D341Med (cell line): Measurements from ENCODE around the gene IL21.
"Not testable (repeated sequence)": the region's sequence is repeated elsewhere in the genome, so short reads cannot be mapped to it uniquely, and the experiment has no call there.

Source experiments
- DNase-seq: peaks from one replicate; pipeline ENCODE4 v3.0.0; 2012; ENCODE audit warnings: low spot score

Gene IL21

DNA sequence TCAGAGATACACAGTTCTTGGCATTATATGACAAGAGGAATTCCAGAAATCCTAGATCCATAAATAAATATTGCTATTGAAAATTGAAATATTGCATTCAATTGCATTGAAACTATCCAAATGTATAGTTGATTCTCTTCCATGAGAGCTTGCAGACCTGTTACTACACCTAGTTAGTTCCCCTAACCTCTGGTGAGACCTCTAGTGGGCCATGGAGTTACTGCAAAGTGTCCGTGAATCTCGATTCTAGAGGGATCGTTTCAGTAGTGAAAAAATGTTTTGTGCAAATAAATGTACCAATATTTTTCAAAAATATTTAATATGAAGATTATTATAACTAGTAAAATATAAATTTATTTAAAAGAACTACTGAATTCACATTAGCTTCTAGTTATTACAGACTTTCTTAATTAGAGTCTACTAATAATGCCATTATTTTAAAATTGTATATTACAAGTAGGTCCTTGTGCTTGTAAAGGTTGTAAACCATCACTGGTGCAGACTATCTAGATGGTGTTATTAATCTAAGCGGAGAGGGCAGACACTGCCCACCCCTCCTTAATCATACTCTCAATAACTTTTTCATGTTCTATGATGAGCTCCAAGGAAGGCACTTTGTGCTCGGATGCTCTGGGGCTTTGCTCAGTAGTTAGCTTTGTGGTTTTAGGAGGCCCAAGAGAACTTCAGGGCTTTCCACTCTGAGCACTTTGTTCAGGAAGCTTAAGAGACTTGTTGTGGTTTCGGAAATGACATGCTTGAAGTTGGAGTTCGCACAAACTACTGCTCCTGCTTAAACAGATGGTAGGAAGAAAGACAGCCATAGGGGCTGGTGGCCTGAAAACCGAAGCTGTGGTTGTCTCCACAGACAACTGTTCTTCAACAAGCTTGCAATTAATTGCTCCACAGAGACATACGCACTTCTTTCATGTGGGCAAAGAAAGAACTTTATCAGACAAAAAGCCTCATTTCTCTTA lies 42.8 kb downstream of the IL21 start:
- DNase-seq = peak; percentile 62

- DNase-seq = no peak
Observed at GRCh38 chr4:122577189-122577553, 43.7 kb downstream of the IL21 start.

DNA sequence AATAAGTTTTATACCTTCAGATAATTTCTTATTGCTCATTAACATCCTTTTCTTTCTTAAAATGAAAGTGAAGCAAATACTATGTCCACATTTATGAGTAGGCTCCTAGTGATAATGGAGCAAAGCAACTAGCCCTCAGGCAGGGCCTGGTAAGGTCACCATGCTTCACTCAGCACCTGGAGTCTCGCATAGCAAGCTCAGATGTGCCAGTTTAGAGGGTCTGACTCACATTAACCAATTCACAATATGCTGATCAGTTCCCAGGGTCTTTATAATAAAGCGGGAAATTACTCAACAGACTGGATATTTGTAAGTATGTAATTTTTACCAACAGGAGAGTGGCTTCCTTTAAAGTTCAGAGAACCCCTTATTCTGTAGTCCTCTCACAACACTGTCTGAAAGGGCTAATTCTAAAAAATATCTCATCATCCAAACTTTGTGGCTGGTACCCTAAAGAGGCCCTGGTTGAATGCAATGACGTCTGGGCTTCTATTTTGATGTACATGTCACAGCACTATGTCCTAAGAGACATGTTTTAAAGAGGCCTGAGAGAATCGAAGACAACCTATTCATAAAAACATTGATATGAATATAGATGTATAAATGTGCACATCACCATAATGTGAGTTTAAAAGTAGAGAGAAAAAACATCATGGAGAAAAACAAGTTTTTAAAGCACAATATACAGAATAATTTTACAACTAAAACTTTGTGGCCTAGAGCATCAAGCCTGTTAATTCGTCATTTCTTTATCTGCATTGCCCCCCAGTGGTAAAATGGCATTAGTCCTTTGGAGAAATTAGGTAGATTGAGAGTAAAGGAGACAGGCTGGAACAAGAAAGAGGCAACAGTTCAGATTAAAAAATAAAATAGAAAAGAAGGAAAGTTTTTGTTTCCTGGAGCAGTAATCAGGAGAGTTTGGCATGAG lies 44.3 kb downstream of the IL21 start:
- peak; percentile 42 for DNase-seq

- not testable (repeated sequence) for DNase-seq
Observed at GRCh38 chr4:122574347-122574746, 46.5 kb downstream of the IL21 start.

GRCh38 chr4:122562449-122562848 lies 58.4 kb downstream of the IL21 start:
- DNase-seq = no peak
